ENCODE data around the gene CMTM6. TPM values are rescaled to one million over a fixed set of nuclear protein-coding genes. Genes with fewer than 3 reads are reported as not detected.

The CMTM6 gene
- total RNA-seq, 1 experiment from 2014 or later, result 43.5 TPM

DNA sequence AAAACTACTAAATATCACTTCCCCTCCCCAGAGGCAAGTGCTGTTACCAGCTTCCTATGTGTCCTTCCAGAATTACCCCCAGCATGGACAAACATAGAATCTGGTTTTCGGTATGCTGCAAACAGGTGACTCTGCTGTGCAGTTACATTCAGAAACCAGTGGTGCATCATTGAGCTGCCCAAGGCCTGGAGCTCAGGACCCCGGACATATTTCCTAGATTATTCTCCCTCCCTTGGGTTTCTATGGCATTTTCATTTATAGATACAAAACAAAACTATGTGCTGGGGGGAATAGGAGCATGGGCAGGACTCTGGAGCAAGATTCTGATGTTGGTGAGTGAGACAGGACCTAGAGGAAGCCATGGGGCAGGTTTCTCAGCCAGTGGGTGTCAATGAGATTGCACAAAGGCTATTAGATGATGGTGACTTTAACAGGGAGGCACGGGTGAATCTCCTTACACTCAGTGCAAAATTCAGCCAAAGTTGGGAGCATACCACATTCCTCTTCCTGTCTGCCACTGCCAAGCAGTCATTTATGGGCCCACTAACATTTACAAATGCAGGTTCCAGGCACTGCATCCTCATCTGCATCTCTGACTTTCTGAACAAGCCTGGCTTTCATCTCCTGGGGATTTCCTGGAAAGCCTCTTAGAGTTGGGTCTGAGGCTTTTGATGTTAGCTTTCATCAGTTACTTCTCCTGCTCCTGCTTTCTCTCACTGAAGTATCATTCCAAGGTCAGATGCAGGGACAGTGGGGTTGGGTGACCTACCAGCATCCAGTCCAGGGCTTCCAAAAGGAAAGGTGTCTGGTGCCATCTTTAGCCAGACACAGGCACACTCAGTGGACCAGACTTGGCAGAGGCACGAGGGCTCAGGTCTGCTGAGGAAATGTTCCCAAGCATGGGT, 66.5 kb downstream of the CMTM6 start:
- Mint-ChIP-seq H3K36me3 (ENCODE audit: insufficient read depth in 1 of 3, low read depth in 3 of 3) (no peaks in the 10 kb centered on the region), H3K27me3 (ENCODE audit: low read depth) (no peaks in the 10 kb centered on the region), H3K27ac (no peak overlapping the region; a peak in 1 of 7 replicates), H3K4me3 (no peak overlapping the region), H3K4me1 (peaks cover 11 to 19% of the 10 kb centered on the region in 2 experiments), H3K9me3 (no peaks in the 10 kb centered on the region)
- Histone ChIP-seq H2BK15ac (ENCODE audit: low read depth, low read length) (no peak overlapping the region), H3K79me1 (ENCODE audit: insufficient read depth, low read depth, low read length, poor library complexity, severe bottlenecking) (no peaks in the 10 kb centered on the region), H3K14ac (ENCODE audit: insufficient read depth, low read length) (no peak overlapping the region; the same call in 1 of the 2 replicates), H3K9ac (ENCODE audit: extremely low read depth, insufficient read length, low read length) (no peak overlapping the region), H4K5ac (ENCODE audit: insufficient read length, low read depth, low read length) (no peak overlapping the region), H3K4me2 (ENCODE audit: insufficient read depth, insufficient read length, low read length) (no peak overlapping the region), H2BK20ac (ENCODE audit: low read depth, low read length, poor library complexity, severe bottlenecking) (no peak overlapping the region), H3K27me3 (ENCODE audit: insufficient read depth, low read length) (no peaks in the 10 kb centered on the region), H3K23ac (ENCODE audit: insufficient read length, low read depth, low read length) (no peak overlapping the region), H2BK120ac (ENCODE audit: low read depth, low read length, poor library complexity, severe bottlenecking) (no peak overlapping the region), H3K18ac (ENCODE audit: insufficient read length, low read depth, low read length) (no peak overlapping the region), H2BK5ac (ENCODE audit: insufficient read length, low read length) (no peak overlapping the region), H3K4ac (ENCODE audit: low read depth, low read length) (no peak overlapping the region), H2AK5ac (ENCODE audit: insufficient read length, low read length) (no peak overlapping the region), H4K8ac (replicated peaks; ENCODE audit: insufficient read length, low read depth, low read length) (no peak overlapping the region), H3K27ac (ENCODE audit: insufficient read length, low read depth, low read length) (no peak overlapping the region), H3K79me2 (ENCODE audit: insufficient read depth, low read length) (no peaks in the 10 kb centered on the region), H2AFZ (ENCODE audit: low read length) (no peak overlapping the region), H3K23me2 (ENCODE audit: insufficient read length, low read depth, low read length, poor library complexity, severe bottlenecking) (no peaks in the 10 kb centered on the region), H3K4me1 (ENCODE audit: insufficient read depth, low read length) (no peaks in the 10 kb centered on the region; the same call in 1 of the 2 replicates), H2BK12ac (ENCODE audit: insufficient read length, low read depth, low read length) (no peak overlapping the region), H3K56ac (ENCODE audit: insufficient read length, low read depth, low read length) (no peak overlapping the region), H4K20me1 (ENCODE audit: control insufficient read depth, insufficient read depth, insufficient read length) (no peaks in the 10 kb centered on the region), H3T11ph (ENCODE audit: low read length) (no peak overlapping the region), H4K91ac (ENCODE audit: insufficient read length, low read depth, low read length) (no peak overlapping the region), H3K9me3 (ENCODE audit: control insufficient read depth, low read depth, low read length) (no peaks in the 10 kb centered on the region)
- no peak for DNase-seq
- WGBS (ENCODE audit: extremely low coverage, insufficient read length, low lambda C conversion rate), result no CpG with 5 or more reads among the region's 4 CpGs
- TF ChIP-seq, protein P1, sequence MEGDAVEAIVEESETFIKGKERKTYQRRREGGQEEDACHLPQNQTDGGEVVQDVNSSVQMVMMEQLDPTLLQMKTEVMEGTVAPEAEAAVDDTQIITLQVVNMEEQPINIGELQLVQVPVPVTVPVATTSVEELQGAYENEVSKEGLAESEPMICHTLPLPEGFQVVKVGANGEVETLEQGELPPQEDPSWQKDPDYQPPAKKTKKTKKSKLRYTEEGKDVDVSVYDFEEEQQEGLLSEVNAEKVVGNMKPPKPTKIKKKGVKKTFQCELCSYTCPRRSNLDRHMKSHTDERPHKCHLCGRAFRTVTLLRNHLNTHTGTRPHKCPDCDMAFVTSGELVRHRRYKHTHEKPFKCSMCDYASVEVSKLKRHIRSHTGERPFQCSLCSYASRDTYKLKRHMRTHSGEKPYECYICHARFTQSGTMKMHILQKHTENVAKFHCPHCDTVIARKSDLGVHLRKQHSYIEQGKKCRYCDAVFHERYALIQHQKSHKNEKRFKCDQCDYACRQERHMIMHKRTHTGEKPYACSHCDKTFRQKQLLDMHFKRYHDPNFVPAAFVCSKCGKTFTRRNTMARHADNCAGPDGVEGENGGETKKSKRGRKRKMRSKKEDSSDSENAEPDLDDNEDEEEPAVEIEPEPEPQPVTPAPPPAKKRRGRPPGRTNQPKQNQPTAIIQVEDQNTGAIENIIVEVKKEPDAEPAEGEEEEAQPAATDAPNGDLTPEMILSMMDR (conservative IDR thresholded peaks at IDR 0.05), result no peak
